DND-41 (cell line): ENCODE results near the gene SCGB2A2.

ENCODE experiments used
- EZH2 ChIP-seq: IDR thresholded peaks from 3 replicates; pipeline ENCODE4 v1.6.1; 2012; ENCODE audit warnings: borderline replicate concordance, low read depth, mild to moderate bottlenecking, moderate library complexity, low read length, inconsistent platforms; ENCODE audit not compliant: severe bottlenecking
- TF ChIP-seq, protein P1 (sequence below): IDR thresholded peaks from 2 replicates; pipeline ENCODE4 v1.5.1; 2012; ENCODE audit warnings: borderline replicate concordance, low read length, moderate library complexity, mild to moderate bottlenecking; ENCODE audit not compliant: poor library complexity, severe bottlenecking; ENCODE audit errors: extremely low read depth

DNA sequence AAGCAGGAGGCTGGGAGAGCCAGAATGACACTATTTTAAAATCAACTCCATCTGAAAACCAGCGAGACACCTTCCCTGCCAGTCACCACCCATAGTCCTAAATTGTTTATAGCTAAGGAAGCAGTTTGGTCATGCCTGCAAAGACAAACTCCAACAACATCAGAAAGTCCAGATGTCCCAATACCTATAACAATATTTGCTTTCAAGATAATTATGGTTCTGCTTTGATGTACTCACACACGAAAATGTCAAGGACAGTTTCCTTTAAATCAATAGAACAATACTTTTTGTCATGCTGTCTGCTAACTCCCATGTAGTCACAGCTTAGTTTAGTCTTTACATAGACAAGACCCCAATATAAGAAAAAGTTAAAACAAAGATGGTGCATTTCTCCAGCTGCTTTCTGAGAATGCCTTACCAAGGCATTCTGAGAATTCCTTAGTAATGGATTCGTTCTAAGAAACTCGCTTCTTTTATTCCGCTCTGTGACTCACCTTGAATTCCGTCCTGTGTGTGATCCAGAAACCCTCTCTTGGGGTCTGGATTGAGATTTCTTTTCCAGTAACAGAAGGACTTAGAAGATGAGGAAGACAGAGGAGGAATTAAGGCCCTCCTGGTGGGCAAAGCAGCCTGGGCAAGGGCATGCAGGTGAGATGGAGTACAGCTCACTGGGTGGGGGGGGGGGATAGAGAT is 9.6 kb upstream of the SCGB2A2 start:
- TF ChIP-seq, protein P1, sequence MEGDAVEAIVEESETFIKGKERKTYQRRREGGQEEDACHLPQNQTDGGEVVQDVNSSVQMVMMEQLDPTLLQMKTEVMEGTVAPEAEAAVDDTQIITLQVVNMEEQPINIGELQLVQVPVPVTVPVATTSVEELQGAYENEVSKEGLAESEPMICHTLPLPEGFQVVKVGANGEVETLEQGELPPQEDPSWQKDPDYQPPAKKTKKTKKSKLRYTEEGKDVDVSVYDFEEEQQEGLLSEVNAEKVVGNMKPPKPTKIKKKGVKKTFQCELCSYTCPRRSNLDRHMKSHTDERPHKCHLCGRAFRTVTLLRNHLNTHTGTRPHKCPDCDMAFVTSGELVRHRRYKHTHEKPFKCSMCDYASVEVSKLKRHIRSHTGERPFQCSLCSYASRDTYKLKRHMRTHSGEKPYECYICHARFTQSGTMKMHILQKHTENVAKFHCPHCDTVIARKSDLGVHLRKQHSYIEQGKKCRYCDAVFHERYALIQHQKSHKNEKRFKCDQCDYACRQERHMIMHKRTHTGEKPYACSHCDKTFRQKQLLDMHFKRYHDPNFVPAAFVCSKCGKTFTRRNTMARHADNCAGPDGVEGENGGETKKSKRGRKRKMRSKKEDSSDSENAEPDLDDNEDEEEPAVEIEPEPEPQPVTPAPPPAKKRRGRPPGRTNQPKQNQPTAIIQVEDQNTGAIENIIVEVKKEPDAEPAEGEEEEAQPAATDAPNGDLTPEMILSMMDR: no peak
- TF ChIP-seq EZH2: no peak
